ENCODE results near the gene ADGRA1. TPM values are rescaled to one million over a fixed set of nuclear protein-coding genes. Genes with fewer than 3 reads are reported as not detected.

Gene ADGRA1
- total and polyA plus RNA-seq, 2 experiments from 2014 or later = 0.23 to 0.52 TPM

DNA sequence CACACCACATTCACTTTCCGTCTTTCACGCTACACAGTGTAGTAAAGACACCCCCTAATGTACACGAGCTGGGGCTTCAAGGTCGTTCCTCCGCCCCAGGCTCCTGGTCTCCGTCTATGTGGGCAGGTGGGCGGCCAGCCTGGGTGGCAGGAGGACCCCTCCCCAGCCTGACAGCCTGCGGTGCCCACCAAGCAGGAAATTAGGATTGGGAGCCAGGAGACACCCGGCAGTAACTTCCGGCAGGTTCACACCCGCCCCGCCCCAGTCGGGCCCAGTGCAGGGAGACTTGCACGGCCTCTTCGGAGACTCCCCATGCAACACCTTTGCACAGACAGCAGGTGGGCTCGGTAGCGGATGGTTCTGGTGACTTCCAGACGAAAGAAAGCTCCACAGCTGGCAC, 27.7 kb upstream of the ADGRA1 start (continued):
- TF ChIP-seq, protein P1, sequence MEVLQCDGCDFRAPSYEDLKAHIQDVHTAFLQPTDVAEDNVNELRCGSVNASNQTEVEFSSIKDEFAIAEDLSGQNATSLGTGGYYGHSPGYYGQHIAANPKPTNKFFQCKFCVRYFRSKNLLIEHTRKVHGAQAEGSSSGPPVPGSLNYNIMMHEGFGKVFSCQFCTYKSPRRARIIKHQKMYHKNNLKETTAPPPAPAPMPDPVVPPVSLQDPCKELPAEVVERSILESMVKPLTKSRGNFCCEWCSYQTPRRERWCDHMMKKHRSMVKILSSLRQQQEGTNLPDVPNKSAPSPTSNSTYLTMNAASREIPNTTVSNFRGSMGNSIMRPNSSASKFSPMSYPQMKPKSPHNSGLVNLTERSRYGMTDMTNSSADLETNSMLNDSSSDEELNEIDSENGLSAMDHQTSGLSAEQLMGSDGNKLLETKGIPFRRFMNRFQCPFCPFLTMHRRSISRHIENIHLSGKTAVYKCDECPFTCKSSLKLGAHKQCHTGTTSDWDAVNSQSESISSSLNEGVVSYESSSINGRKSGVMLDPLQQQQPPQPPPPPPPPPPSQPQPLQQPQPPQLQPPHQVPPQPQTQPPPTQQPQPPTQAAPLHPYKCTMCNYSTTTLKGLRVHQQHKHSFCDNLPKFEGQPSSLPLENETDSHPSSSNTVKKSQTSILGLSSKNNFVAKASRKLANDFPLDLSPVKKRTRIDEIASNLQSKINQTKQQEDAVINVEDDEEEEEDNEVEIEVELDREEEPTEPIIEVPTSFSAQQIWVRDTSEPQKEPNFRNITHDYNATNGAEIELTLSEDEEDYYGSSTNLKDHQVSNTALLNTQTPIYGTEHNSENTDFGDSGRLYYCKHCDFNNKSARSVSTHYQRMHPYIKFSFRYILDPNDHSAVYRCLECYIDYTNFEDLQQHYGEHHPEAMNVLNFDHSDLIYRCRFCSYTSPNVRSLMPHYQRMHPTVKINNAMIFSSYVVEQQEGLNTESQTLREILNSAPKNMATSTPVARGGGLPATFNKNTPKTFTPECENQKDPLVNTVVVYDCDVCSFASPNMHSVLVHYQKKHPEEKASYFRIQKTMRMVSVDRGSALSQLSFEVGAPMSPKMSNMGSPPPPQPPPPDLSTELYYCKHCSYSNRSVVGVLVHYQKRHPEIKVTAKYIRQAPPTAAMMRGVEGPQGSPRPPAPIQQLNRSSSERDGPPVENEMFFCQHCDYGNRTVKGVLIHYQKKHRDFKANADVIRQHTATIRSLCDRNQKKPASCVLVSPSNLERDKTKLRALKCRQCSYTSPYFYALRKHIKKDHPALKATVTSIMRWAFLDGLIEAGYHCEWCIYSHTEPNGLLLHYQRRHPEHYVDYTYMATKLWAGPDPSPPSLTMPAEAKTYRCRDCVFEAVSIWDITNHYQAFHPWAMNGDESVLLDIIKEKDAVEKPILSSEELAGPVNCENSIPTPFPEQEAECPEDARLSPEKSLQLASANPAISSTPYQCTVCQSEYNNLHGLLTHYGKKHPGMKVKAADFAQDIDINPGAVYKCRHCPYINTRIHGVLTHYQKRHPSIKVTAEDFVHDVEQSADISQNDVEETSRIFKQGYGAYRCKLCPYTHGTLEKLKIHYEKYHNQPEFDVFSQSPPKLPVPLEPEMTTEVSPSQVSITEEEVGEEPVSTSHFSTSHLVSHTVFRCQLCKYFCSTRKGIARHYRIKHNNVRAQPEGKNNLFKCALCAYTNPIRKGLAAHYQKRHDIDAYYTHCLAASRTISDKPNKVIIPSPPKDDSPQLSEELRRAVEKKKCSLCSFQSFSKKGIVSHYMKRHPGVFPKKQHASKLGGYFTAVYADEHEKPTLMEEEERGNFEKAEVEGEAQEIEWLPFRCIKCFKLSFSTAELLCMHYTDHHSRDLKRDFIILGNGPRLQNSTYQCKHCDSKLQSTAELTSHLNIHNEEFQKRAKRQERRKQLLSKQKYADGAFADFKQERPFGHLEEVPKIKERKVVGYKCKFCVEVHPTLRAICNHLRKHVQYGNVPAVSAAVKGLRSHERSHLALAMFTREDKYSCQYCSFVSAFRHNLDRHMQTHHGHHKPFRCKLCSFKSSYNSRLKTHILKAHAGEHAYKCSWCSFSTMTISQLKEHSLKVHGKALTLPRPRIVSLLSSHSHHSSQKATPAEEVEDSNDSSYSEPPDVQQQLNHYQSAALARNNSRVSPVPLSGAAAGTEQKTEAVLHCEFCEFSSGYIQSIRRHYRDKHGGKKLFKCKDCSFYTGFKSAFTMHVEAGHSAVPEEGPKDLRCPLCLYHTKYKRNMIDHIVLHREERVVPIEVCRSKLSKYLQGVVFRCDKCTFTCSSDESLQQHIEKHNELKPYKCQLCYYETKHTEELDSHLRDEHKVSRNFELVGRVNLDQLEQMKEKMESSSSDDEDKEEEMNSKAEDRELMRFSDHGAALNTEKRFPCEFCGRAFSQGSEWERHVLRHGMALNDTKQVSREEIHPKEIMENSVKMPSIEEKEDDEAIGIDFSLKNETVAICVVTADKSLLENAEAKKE (CRISPR knock-in tag; IDR thresholded peaks at IDR 0.05) = no peak
- TF ChIP-seq CREB1 (CRISPR knock-in tag; IDR thresholded peaks at IDR 0.05; ENCODE audit: low read depth) = no peak

DNA sequence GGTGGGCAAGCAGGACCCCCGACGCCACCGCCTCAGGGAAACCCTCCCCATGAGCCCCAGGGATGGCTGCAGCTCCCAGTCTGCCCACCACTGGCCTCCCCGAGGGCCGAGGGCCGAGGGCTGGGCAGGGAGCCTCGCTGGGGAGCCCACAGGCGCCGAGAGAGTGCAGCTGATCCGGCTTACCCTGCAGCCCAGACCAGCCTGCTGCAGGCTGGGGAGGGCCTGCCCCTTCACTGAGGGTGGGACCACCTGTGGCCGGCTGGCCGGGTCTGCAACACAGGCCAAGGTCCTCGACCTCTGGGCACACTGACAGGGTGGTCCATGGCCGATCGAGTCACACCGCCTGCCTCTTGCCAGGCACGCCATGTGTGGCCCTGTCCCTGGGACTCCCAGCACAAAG, 27.3 kb upstream of the ADGRA1 start:
- no peaks in the 10 kb centered on the region; the same call in 2 of the 3 replicates for H3K4me1 Mint-ChIP-seq
- TF ChIP-seq CREB1 (CRISPR knock-in tag; IDR thresholded peaks at IDR 0.05; ENCODE audit: low read depth) (no peak), JUNB (IDR thresholded peaks at IDR 0.05; ENCODE audit: unreplicated experiment) (no peak), EZH2 (IDR thresholded peaks at IDR 0.05; ENCODE audit: low read depth, unreplicated experiment) (no peak), ZNF331 (CRISPR knock-in tag; IDR thresholded peaks at IDR 0.05; ENCODE audit: low read depth) (no peak), ZNF114 (CRISPR knock-in tag; IDR thresholded peaks at IDR 0.05) (no peak), POLR2AphosphoS5 (IDR thresholded peaks at IDR 0.05; ENCODE audit: low read depth) (no peak), NANOG (IDR thresholded peaks at IDR 0.05; ENCODE audit: borderline replicate concordance) (no peak)
- TF ChIP-seq, protein P2, sequence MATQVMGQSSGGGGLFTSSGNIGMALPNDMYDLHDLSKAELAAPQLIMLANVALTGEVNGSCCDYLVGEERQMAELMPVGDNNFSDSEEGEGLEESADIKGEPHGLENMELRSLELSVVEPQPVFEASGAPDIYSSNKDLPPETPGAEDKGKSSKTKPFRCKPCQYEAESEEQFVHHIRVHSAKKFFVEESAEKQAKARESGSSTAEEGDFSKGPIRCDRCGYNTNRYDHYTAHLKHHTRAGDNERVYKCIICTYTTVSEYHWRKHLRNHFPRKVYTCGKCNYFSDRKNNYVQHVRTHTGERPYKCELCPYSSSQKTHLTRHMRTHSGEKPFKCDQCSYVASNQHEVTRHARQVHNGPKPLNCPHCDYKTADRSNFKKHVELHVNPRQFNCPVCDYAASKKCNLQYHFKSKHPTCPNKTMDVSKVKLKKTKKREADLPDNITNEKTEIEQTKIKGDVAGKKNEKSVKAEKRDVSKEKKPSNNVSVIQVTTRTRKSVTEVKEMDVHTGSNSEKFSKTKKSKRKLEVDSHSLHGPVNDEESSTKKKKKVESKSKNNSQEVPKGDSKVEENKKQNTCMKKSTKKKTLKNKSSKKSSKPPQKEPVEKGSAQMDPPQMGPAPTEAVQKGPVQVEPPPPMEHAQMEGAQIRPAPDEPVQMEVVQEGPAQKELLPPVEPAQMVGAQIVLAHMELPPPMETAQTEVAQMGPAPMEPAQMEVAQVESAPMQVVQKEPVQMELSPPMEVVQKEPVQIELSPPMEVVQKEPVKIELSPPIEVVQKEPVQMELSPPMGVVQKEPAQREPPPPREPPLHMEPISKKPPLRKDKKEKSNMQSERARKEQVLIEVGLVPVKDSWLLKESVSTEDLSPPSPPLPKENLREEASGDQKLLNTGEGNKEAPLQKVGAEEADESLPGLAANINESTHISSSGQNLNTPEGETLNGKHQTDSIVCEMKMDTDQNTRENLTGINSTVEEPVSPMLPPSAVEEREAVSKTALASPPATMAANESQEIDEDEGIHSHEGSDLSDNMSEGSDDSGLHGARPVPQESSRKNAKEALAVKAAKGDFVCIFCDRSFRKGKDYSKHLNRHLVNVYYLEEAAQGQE (IDR thresholded peaks at IDR 0.05; ENCODE audit: unreplicated experiment) = no peak
- TF ChIP-seq, protein P3, sequence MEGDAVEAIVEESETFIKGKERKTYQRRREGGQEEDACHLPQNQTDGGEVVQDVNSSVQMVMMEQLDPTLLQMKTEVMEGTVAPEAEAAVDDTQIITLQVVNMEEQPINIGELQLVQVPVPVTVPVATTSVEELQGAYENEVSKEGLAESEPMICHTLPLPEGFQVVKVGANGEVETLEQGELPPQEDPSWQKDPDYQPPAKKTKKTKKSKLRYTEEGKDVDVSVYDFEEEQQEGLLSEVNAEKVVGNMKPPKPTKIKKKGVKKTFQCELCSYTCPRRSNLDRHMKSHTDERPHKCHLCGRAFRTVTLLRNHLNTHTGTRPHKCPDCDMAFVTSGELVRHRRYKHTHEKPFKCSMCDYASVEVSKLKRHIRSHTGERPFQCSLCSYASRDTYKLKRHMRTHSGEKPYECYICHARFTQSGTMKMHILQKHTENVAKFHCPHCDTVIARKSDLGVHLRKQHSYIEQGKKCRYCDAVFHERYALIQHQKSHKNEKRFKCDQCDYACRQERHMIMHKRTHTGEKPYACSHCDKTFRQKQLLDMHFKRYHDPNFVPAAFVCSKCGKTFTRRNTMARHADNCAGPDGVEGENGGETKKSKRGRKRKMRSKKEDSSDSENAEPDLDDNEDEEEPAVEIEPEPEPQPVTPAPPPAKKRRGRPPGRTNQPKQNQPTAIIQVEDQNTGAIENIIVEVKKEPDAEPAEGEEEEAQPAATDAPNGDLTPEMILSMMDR (conservative IDR thresholded peaks at IDR 0.05; ENCODE audit: low read depth in 2 of 2) = no peak

More for the DNA sequence above, 27.3 kb upstream of the ADGRA1 start:
- no peak for ATAC-seq
- Mint-ChIP-seq H3K27ac (no peak overlapping the region), H3K9me3 (peaks cover 2% of the 10 kb centered on the region; the same call in 1 of the 3 replicates), H3K27me3 (ENCODE audit: insufficient read depth, low read depth, poor library complexity) (peaks cover 6% of the 10 kb centered on the region), H3K36me3 (ENCODE audit: low read depth) (no peaks in the 10 kb centered on the region), H3K4me3 (no peak overlapping the region)
- Histone ChIP-seq H4K20me1 (replicated peaks; ENCODE audit: insufficient read depth) (no peaks in the 10 kb centered on the region), H3K4me3 (no peak overlapping the region), H3K4me1 (ENCODE audit: insufficient read depth) (no peaks in the 10 kb centered on the region), H2AFZ (no peak overlapping the region), H3K36me3 (ENCODE audit: insufficient read depth) (no peaks in the 10 kb centered on the region), H3K9me2 (ENCODE audit: insufficient read depth) (no peaks in the 10 kb centered on the region), H3K79me2 (replicated peaks; ENCODE audit: insufficient read depth) (no peaks in the 10 kb centered on the region), H3F3A (replicated peaks; ENCODE audit: low read depth) (no peaks in the 10 kb centered on the region), H3K4me2 (no peak overlapping the region), H3K27me3 (ENCODE audit: insufficient read depth) (no peaks in the 10 kb centered on the region), H3K27ac (ENCODE audit: low read depth) (no peak overlapping the region)
- no peak for DNase-seq (ENCODE audit: low spot score)
